ENCODE measurements around the gene OR51E2. TPM values are rescaled to one million over a fixed set of nuclear protein-coding genes. Genes with fewer than 3 reads are reported as not detected.
A peak's percentile ranks its signal among the peaks of the same experiment; 100 is the strongest.

Gene OR51E2
- total RNA-seq, 3 donors from 2014 or later (not counting 1 experiment from before 2014, with no cell fraction given), result not detected

DNA sequence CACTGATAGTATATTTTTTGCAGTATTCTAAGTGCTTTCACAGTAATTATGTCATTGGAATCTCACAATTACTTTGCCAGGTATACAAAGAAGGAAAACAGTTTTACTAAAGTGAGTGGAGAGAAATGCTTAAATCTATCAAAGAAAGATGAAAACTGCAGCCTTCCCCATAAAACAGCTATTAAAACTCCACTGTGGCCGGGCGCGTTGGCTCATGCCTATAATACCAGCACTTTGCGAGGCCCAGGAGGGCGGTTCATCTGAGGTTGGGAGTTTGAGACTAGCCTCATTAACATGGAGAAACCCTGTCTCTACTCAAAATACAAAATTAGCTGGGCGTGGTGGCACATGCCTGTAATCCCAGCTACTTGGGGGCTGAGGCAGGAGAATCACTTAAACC lies 34.8 kb downstream of the OR51E2 start:
- Mint-ChIP-seq H3K4me1 (no peaks in the 10 kb centered on the region), H3K27me3 (ENCODE audit: low read depth in 2 of 2) (peaks cover 12 to 34% of the 10 kb centered on the region in 2 donors), H3K4me3 (no peak overlapping the region), H3K27ac (no peak overlapping the region), H3K9me3 (no peaks in the 10 kb centered on the region), H3K36me3 (no peaks in the 10 kb centered on the region)
- H3K4me3 ChIP-seq (ENCODE audit: low read length), result no peak overlapping the region
- ATAC-seq, result no peak
- intact Hi-C loops (cut with micrococcal nuclease), result no loop called here
- 92% methylated on average over 6 of the region's 6 CpGs for WGBS (ENCODE audit: insufficient coverage)
- no peak overlapping the region for H3K27ac ChIP-seq (ENCODE audit: low read length)
- DNase-seq, result no peak
- no peaks in the 10 kb centered on the region for H3K27me3 ChIP-seq (ENCODE audit: control insufficient read depth, insufficient read depth, low read length)
- H3K36me3 ChIP-seq (ENCODE audit: control insufficient read depth, insufficient read depth, low read length), result no peaks in the 10 kb centered on the region
- H3K9me3 ChIP-seq (ENCODE audit: control insufficient read depth, insufficient read depth, low read length), result no peaks in the 10 kb centered on the region
- H3K4me1 ChIP-seq (ENCODE audit: control insufficient read depth, insufficient read depth, low read length), result no peaks in the 10 kb centered on the region
- TF ChIP-seq, protein P1, sequence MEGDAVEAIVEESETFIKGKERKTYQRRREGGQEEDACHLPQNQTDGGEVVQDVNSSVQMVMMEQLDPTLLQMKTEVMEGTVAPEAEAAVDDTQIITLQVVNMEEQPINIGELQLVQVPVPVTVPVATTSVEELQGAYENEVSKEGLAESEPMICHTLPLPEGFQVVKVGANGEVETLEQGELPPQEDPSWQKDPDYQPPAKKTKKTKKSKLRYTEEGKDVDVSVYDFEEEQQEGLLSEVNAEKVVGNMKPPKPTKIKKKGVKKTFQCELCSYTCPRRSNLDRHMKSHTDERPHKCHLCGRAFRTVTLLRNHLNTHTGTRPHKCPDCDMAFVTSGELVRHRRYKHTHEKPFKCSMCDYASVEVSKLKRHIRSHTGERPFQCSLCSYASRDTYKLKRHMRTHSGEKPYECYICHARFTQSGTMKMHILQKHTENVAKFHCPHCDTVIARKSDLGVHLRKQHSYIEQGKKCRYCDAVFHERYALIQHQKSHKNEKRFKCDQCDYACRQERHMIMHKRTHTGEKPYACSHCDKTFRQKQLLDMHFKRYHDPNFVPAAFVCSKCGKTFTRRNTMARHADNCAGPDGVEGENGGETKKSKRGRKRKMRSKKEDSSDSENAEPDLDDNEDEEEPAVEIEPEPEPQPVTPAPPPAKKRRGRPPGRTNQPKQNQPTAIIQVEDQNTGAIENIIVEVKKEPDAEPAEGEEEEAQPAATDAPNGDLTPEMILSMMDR (IDR thresholded peaks at IDR 0.05), result no peak

DNA sequence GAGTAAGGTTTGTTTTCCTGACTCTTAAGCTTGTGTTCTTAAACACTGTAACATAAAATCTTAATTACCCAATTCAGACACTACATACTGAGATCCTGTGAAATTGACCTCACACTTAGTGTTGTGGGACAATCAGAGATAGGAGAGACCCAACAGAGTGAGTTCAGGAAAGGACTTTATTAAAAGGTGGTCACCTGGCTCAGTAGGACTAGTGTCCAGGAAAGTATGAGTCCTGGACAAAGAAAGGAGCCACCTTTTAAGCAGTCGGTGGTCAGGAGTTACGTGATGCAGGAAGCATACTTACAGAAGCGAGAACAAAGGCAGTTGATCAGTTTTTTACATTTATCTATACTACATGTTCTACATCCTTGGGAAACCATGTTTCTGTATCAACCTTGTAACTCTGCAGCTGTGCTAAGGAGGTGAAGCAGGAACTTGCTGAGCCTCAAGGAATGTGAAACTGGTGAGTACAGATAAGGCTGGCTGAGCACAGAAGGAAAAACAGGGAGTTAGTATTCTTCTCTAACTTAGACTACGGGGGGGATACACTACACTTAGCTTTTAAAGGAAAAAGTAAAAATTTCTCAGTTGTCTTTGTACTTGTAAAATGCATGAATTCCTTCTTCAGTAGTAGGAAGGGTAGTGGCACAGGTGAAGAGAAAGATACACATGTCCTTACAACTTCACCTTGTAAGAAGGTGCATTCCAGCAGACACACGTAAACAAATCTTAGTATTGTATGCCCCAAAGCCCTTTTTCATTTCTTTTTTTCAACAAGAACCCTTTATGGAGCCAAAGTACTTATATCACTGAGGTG lies 38.8 kb downstream of the OR51E2 start:
- Mint-ChIP-seq H3K9me3 (no peaks in the 10 kb centered on the region), H3K27me3 (ENCODE audit: low read depth in 2 of 2) (peaks cover 12 to 25% of the 10 kb centered on the region in 2 donors), H3K27ac (no peak overlapping the region), H3K4me1 (peaks cover 0 to 4% of the 10 kb centered on the region in 2 donors), H3K36me3 (no peaks in the 10 kb centered on the region), H3K4me3 (no peak overlapping the region)
- Histone ChIP-seq H3K27me3 (ENCODE audit: control insufficient read depth, insufficient read depth, low read length) (no peaks in the 10 kb centered on the region), H3K27ac (ENCODE audit: low read length) (no peak overlapping the region), H3K4me1 (ENCODE audit: control insufficient read depth, insufficient read depth, low read length) (no peaks in the 10 kb centered on the region), H3K36me3 (ENCODE audit: control insufficient read depth, insufficient read depth, low read length) (no peaks in the 10 kb centered on the region), H3K9me3 (ENCODE audit: control insufficient read depth, insufficient read depth, low read length) (no peaks in the 10 kb centered on the region), H3K4me3 (ENCODE audit: low read length) (no peak overlapping the region)
- WGBS (ENCODE audit: insufficient coverage), result 36% methylated on average over 3 of the region's 5 CpGs
- DNase-seq, result no peak
- intact Hi-C loops (cut with micrococcal nuclease), result no loop called here
- ATAC-seq, result no peak
- TF ChIP-seq, protein P1 (IDR thresholded peaks at IDR 0.05), result no peak

DNA sequence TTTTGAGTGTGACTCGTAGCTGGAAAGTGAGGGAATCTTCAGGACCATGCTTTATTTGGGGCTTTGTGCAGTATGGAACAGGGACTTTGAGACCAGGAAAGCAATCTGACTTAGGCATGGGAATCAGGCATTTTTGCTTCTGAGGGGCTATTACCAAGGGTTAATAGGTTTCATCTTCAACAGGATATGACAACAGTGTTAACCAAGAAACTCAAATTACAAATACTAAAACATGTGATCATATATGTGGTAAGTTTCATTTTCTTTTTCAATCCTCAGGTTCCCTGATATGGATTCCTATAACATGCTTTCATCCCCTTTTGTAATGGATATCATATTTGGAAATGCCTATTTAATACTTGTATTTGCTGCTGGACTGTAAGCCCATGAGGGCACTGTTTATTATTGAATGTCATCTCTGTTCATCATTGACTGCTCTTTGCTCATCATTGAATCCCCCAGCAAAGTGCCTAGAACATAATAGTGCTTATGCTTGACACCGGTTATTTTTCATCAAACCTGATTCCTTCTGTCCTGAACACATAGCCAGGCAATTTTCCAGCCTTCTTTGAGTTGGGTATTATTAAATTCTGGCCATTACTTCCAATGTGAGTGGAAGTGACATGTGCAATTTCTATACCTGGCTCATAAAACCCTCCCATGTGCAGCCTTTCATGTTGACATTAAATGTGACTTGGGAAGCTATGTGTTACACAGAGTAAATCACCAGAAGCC lies 42.9 kb downstream of the OR51E2 start:
- H3K27me3 Mint-ChIP-seq (ENCODE audit: low read depth in 2 of 2), result peaks cover 10% of the 10 kb centered on the region in 2 donors
- peak in 2 of 3 donors; percentile 34 to 57 for ATAC-seq
- no peak overlapping the region for H3K4me3 Mint-ChIP-seq
- Histone ChIP-seq H3K9me3 (ENCODE audit: control insufficient read depth, insufficient read depth, low read length) (no peaks in the 10 kb centered on the region), H3K27me3 (ENCODE audit: control insufficient read depth, insufficient read depth, low read length) (no peaks in the 10 kb centered on the region), H3K36me3 (ENCODE audit: control insufficient read depth, insufficient read depth, low read length) (no peaks in the 10 kb centered on the region), H3K4me1 (ENCODE audit: control insufficient read depth, insufficient read depth, low read length) (no peaks in the 10 kb centered on the region), H3K4me3 (ENCODE audit: low read length) (no peak overlapping the region), H3K27ac (ENCODE audit: low read length) (no peak overlapping the region)
- intact Hi-C loops (cut with micrococcal nuclease), result no loop called here
- no peak for DNase-seq
- no peak overlapping the region for H3K27ac Mint-ChIP-seq
- H3K9me3 Mint-ChIP-seq, result peaks cover 2 to 4% of the 10 kb centered on the region in 2 donors
- TF ChIP-seq, protein P1 (IDR thresholded peaks at IDR 0.05), result no peak
- H3K4me1 Mint-ChIP-seq, result peaks cover 0 to 4% of the 10 kb centered on the region in 2 donors
- H3K36me3 Mint-ChIP-seq, result no peaks in the 10 kb centered on the region
- WGBS (ENCODE audit: insufficient coverage), result 90% methylated on average over 2 of the region's 2 CpGs

Measured in natural killer cell (primary cell).